Activated CD4-positive, alpha-beta T cell treated with anti-CD3 and anti-CD28 coated beads for 4 hours (primary cell): ENCODE measurements around the gene HES4.
"Not testable (repeated sequence)": the region's sequence is repeated elsewhere in the genome, so short reads cannot be mapped to it uniquely, and the experiment has no call there.

Experiments used
- DNase-seq, 2 donors: peaks; one replicate each; pipeline ENCODE4 v3.0.0-alpha.2; 2020

Gene HES4

DNA sequence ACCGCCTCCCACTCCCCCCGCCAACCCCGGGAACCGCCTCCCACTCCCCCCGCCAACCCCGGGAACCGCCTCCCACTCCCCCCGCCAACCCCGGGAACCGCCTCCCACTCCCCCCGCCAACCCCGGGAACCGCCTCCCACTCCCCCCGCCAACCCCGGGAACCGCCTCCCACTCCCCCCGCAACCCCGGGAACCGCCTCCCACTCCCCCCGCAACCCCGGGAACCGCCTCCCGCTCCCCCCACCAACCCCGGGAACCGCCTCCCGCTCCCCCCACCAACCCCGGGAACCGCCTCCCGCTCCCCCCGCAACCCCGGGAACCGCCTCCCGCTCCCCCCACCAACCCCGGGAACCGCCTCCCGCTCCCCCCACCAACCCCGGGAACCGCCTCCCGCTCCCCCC is 23.1 kb downstream of the HES4 start:
- not testable (repeated sequence) for DNase-seq

DNA sequence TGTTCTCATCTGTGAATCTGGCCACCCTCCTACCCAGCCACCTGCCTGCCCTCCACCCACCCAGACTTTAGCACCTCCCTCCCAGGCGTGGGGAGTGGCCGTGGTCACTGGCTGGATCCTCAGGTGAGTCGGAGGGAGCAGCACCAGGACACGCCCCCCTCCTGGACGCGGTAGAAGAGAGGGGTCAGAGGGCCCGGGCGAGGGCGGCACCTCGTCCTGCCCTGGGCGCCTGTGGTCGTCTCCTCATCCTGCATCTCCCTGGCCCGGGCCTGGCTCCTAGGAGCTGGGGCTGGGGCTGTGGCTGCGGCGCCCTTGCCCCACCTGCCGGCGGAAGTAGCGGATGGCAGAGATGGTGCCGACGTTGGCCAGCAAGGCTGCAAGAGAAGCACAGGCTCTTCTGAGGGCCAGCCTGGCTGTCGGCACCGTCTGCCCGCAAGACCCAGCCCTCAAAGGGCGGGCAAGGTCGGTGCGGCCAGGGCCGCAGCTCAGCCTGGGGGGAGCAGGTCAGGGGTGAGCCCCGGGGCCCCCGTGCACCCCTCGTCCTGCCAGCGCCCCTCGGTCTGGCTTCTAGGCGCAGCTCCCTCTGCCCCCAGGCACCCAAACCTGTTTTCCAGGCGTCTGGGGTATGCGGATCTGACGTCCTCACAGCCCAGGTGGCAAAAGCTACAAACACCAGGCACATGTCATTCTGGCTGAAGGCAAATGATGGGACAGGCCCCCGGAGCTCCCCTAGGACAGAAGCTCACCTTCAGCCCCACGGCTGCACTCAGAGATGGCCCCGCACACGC is 23.8 kb downstream of the HES4 start:
- DNase-seq, result peak; percentile 52 to 67

DNA sequence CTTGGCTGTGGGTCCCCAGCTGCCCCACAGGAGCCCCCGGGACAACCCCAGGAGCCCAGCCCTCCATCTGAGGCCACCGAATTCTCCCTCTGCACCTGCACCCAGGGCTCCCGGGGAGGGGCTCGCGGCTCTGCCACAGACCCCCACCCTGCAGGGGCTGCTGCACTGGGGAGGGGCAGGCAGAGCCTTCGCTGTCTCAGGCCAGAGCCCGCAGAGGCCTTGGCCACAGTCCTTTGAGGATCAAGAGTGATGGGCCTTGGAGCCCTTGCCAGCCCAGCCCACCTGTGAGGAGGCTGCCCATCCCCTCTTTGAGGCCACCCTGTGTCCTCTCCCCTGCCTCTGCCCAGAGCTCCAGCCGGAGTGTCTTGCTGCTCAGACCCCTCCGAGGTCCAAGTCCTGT is 24.5 kb downstream of the HES4 start:
- no peak for DNase-seq

DNA sequence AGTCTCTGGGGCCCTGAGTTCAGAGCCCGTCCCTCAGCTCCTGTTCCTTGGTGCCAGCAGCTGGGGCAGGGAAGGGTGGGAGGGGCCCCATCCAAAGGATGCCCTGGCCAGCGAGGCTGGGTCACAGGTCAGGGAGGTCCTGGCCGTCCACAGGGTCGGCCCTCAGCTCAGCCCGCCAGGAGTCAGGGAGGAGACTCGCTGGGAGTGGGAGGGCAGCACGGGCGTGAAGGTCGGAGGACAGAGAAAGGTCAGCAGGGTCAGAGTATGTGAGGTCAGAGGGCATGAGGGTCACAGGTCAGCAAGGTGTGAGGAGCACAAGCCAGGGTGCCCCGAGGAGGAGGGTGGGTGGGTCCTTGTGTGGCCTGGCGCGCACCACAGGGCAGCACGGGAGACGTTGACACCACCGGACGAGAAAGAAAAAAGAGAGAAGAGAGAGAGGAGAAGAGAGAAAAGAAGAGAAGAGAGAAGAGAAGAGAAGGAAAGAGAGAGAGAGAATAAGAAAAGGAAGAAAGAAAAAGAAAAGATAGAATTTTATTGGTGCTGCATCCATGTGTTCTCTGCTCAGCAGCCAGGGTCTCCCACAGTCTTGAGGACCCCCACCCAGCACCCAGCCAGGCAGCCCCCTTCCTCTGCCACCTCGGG is 25.1 kb downstream of the HES4 start:
- DNase-seq, result no peak

DNA sequence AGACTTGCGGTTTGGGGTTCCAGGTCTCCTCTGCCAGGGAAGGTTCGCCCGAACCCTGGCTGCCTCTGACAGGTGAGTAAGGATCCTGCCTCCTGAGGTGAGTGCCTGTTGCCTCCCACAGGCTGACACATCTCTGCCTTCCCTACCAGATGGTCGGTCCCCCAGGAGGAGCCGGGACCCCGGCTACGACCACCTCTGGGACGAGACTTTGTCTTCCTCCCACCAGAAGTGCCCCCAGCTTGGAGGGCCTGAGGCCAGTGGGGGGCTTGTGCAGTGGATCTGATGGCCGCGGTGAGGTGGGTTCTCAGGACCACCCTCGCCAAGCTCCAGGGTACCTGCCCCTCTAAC is 25.6 kb downstream of the HES4 start:
- no peak for DNase-seq

DNA sequence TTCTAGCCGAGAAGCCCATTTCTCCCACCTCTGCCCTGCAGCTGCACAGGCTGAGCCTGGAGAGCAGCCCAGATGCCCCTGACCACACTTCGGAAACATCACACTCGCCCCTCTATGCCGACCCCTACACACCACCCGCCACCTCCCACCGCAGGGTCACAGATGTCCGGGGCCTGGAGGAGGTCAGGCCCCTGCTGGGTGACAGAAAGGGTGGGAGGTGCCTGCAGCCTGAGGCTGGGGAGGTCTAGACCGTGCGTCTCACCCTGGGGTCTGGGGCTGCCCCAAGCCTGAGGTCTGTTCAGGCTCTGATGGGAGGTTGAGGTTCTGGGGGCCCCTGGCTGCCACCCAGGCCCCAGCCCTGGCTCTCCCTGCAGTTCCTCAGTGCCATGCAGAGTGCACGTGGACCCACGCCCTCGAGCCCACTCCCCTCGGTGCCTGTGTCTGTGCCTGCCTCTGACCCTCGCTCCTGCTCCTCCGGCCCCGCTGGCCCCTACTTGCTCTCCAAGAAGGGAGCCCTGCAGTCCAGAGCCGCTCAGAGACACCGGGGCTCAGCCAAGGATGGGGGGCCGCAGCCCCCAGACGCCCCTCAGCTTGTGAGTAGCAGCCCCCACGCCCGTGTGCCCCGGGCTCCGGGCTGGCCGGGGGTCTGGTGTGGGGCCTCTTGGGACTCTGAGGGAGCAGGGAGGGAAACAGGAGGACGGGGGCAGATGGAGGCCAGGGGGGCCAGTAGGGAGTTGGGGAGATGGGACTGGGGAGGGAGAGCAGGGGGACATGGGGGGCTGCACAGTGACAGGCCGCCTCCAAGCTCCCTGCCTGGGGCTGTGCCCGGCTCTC is 26.2 kb downstream of the HES4 start:
- no peak for DNase-seq

DNA sequence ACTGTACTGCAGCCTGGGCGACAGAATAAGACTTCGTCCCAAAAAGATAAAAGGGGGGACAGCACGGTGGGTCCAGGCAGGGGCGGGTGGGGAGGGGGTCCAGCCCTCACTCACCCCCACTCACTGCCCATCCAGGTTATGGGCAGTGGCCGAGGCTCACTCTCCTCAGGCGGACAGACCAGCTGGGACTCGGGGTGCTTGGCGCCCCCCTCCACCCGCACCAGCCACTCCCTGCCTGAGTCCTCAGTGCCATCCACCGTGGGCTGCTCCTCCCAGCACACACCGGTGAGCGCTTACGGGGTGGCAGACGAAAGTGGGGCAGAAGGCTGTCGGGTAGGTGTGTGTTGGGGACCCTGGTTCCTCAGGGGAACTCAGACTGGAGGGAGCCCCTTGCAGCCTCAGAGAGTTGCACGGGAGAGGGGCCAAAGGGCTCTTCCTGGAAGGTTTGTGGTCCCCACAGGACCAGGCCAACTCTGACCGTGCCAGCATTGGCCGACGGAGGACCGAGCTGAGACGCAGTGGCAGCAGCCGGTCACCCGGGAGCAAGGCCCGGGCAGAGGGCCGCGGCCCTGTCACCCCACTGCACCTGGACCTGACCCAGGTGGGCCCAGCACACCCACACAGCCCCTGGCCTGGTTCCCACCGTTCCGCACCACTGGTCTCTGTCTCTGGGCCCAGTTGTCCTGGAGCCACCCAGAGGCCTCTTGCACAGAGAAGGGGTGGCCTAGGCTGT is 27.0 kb downstream of the HES4 start:
- DNase-seq, result no peak

DNA sequence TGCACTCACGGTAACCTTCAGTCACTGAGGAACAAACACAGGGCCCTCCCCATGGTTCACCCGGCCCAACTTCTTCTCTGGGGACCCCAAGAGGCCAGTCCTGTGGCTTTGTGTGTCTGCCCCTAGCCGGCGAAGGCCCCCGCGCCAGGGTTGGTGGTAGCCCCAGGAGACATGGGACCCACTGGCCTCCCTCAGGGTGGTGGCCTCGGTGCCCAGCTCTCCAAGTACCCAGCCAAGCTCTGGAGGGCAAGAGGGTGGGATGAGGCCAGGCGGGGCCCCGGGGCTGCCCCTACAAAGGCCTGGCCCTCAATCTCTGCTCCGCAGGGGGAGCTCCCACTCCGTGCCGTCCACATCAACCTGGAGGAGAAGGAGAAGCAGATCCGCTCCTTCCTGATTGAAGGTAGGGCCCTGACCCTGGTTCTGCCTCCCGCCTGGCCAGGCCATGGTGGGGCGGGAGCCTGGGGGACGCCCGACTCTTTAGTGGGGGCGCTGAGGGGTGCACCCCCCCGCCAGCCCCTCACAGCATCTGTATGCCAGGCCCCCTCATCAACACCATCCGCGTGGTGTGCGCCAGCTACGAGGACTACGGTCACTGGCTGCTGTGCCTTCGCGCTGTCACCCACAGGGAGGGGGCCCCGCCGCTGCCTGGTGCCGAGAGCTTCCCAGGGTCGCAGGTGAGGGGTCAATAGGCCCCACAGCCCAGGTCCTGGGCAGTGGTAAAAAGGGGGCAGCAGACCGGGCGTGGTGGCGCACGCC is 28.0 kb downstream of the HES4 start:
- no peak for DNase-seq

DNA sequence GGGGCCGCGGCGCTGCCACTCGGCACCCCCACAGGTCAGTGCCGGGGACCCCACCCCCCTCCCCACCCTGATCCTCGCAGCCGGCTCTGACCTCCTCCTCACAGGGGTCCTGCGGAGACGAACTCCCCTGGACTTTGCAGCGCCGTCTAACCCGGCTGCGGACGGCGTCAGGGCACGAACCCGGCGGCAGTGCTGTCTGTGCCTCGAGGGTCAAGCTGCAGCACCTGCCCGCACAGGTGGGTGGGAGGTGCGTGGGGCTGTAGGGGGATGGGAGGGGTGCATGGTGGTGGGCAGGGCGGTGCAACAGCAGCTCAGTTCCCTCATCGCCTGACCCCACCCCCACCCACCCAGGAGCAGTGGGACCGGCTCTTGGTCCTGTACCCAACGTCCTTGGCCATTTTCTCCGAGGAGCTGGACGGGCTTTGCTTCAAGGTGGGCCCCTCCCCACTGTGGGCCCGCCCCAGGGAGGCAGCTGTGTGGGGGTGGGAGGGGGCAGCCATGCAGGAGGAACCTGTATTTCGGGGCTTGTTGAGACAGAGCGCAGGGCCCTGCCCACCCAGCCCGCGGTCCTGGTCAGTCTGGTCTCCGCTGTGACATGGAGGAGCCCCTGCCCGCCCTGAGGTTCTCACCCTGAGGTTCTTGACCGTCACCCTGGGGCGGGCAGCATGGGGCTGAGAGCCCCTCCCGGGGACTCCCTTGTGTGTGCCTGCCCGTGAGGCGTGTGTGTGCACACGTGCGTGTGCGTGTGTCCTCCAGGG is 28.7 kb downstream of the HES4 start:
- DNase-seq, result no peak

DNA sequence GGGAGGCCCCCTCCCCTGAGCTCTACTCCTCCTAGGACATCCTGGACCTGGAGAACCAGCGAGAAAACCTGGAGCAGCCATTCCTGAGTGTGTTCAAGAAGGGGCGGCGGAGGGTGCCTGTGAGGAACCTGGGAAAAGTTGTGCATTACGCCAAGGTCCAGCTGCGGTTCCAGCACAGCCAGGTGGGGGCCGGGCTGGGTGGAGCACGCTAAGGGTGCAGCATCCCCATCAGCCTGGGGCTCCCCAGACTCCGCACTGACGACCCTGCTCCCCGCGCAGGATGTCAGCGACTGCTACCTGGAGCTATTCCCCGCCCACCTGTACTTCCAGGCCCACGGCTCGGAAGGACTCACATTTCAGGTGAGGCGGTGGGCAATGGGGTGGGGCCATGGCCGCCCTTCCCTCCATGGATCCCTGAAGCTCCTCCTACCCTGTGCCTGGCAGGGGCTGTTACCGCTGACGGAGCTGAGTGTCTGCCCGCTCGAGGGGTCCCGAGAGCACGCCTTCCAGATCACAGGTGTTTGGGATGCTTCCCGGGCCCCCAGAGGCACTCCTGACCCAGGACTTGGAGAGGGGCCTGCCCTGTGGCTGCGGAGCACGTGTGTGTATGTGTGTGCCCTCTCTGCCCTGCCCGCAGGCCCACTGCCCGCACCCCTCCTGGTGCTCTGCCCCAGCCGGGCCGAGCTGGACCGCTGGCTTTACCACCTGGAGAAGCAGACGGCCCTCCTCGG is 29.5 kb downstream of the HES4 start:
- DNase-seq, result no peak

DNA sequence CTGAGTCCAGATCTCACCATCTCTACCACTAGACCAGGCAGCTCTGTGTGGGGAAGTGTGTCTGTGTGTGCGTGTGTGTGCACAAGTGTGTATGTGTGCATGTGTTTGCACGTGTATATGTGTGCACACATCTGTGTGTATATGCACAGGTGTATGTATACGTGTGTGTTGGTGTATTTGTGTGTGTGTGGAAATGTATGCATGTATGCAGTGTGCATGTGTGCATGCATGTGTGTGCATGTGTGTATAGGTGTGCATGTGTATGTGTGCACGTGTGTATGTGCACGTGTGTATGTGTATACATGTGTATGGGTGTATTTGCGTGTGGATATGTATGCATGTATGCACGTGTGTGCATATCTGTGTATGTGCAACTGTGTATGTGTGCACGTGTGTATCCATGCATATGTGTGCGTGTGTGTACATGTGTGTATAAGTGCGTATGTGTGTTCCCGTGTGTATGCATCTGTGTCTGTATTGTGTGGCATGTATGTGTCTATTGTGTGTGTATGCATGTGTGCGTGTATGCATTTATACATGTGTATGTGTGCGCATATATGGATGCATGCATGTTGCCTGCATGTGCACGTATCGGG is 30.5 kb downstream of the HES4 start:
- DNase-seq, result no peak

DNA sequence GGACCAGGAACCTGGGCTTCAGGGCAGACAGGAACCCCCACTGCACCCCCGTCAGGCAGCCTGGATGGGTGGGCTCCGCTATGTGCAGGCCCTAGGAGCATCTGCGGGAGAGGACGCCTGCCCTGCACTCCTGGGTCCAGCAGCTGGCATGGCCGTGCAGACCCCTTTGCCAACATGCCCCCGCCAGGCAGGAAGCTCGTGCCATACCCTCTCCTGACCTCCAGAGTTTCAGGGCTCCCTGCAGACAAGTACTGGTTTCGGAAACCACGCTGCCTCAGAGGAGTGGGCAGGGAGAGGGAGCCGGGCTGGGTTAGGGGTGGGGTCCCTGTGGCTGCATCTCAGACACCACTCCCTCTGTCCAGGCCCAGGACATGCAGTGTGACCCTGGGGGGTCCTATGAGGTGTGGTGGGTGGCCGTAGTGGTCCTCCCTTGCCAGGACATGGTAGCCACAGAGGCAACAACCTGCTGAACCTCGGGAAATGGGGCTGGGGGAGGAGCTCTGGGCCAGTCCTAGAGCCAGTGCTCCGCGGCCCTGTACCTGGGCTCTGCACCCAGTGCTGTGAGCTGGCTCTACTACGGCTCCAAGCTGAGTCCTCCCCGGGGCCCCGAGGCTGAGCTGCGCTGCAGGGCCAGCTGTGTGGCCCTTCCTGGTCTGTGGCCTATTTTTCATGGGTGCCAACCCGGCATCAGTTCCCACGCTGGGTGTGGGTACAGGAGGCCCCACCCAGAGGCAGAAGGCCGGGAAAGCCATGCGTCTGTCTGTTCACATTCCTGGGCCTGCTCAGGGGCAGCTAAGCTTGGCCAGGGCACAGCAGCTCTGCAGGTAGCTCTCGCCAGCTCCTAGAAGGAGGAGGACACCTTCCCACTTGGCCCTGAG is 32.2 kb downstream of the HES4 start:
- no peak for DNase-seq

DNA sequence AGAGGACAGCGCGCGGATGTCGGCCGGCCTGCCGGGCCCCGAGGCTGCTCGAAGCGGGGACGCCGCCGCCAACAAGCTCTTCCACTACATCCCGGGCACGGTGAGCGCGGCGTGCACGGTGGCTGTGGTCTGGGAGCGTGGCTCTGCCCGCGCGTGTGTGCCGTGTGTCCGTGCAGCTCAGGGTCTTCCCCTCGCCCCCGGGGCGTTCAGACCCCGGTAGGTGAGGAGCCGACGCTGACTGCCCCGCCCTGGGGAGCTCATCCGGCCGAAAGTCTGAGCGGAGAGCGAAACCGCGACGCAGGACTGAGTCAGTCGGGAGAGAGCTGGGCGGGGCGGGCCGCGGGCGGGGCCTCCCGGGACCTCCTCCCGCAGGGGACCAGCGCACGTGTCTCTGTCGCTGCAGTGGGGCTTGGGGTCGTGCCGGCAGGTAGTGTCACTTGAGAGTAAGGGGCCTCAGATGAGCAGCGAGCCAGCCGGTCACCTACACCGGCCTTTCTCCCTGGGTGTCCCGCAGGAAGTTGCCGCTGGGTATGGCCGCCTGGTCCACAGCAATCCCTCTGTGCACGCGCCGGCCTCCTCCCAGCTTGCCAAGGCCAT is 33.1 kb downstream of the HES4 start:
- peak; percentile 84 for DNase-seq

DNA sequence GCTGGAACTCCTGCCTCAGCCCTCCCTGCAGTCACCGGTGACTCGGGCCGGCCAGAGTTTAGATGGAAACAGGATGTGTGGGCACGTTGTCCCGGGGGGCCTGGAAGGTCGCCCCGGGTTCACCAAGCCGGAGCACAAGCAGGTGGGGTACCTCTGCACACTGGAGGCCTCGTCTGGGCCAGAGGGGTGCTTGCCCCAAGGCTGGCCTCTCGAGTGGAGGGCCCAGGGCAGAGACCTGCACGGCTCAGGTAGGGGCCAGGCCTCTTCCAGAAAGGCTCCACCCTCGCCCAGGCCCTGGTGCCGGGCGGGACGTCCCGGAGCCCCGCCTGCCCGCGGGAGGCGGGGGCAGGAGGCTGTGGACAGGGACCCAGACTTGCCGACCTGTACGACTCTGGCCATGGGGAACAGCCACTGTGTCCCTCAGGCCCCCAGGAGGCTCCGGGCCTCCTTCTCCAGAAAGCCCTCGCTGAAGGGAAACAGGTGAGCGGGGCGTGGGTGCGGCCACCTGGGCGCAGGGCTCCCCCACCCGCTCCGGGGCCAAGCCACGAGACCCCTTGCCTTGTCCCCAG is 33.7 kb downstream of the HES4 start, which contains the start of gene PLEKHN1:
PLEKHN1 (plus strand) TSS at position 348 of the 569 bp plus-strand sequence; CDS start at position 398, 50 bp downstream.
- no peak for DNase-seq

DNA sequence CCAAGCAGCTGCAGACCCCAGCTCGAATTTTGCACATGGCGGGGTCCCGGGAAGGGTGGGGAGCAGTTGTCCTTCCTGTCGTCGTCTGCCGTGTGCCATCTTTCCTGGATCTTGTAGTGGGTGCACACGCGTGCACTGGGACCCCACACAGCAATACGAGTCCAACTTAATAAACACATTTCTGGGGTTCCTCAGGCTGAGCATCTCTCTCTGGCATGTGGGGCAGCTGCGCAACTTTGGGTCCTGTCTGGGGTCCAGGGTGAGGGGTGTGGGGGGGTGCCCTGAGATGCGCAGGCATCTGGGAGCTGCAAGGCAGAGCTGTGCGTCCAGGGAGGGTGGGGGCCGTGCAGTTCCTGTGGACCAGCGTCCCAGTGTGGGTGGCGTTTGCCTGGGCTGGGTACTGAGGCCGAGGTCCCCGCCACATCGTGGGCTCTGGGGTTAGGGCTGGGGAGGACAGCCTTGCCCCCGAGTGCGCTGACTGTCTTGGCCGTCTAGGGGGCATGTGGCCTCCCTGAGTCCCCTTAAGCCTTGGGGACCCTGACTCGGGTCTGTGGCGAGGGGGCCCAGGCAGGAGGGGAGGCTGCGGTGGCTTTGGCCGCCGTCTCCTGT is 34.3 kb downstream of the HES4 start:
- no peak for DNase-seq

DNA sequence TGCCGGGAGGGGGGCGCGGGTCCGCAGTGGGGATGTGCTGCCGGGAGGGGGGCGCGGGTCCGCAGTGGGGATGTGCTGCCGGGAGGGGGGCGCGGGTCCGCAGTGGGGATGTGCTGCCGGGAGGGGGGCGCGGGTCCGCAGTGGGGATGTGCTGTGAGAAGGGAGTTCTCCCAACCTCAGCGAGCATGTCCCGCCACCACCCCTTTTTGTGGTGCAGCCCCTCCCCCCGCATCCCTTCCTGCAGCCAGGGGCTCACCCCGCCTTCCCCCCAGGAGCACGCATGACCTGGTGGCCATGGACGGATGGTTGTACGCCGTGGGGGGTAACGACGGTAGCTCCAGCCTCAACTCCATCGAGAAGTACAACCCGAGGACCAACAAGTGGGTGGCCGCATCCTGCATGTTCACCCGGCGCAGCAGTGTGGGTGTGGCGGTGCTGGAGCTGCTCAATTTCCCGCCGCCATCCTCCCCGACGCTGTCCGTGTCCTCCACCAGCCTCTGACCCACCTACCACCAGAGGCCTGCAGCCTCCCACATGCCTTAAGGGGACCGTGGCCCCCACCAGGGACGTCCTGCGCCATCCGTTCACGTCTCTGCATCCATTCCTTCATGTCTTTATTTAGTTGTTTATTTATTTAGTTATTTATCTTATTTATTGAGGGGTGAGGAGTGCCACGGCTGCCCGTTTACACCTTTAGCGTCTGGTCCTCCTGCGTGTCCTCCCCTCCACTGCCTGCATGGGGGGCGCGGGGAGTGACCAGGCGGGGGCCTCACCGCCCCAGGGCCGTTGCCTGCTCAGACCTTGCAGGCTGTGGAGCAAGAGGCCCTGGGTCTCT is 35.0 kb downstream of the HES4 start:
- DNase-seq, result no peak
